HepG2 (cell line): ENCODE data around the gene COL8A2. TPM values are rescaled to one million over a fixed set of nuclear protein-coding genes. Genes with fewer than 3 reads are reported as not detected.

Experiments
- ATAC-seq: fragments of 200-7000 bp; cut with Tn5 transposase; 3 replicates; pipeline ENCODE4 v1.9.1; 2020; ENCODE audit warnings: mild to moderate bottlenecking, moderate library complexity
- BruUV-seq: library from RNA; stranded (reverse); fragments of 400-500 nt; replicated peaks from 2 replicates; lab custom pipeline; 2021; lab: Mats Ljungman, UMichigan
- CTCF ChIA-PET: fragments of 300-600 bp; formaldehyde crosslinking; extraction: SDS; loops from one replicate; lab custom pipeline; 2021; ENCODE audit warnings: low total read pairs, inconsistent platforms, low intra/inter-chr PET ratio; lab: Yijun Ruan, JAX
- POLR2A ChIA-PET: fragments of 350-600 bp; sonication (Branson Sonifier 250); formaldehyde crosslinking; loops from one replicate; lab custom pipeline; 2020; ENCODE audit warnings: antibody characterized with exemption, inconsistent platforms; lab: Yijun Ruan, JAX
- DNase-seq: peaks from one replicate; pipeline ENCODE4 v3.0.0-alpha.2; 2015; ENCODE audit warnings: low spot score
- FAIRE-seq: peaks from 3 replicates; lab custom pipeline; 2011; peaks lifted over from hg19 to GRCh38; lab: Jason Lieb, UNC
- H2AFZ ChIP-seq: one replicate; pipeline ENCODE4 v1.6.1; 2011; ENCODE audit warnings: low read length, inconsistent platforms
- H3K27ac ChIP-seq: fragments of 300-600 bp; 3 replicates; pipeline ENCODE4 v1.8.0; 2011; ENCODE audit warnings: mixed run types, mild to moderate bottlenecking, mixed read lengths, low read length, inconsistent platforms; ENCODE audit not compliant: insufficient read depth; ENCODE audit errors: extremely low read length
- H3K27me3 ChIP-seq, 2 experiments: fragments of 200-600 bp in 1 of 2; 2 replicates in 1 of 2; 3 replicates in 1 of 2; pipeline versions ENCODE4 v1.6.0 to v1.8.0; 2011; ENCODE audit warnings: low read length in 2 of 2, mild to moderate bottlenecking in 2 of 2, moderate library complexity in 2 of 2, inconsistent platforms in 1 of 2; ENCODE audit not compliant: insufficient read depth in 2 of 2, control insufficient read depth in 1 of 2
- H3K36me3 ChIP-seq, 2 experiments: fragments of 200-600 bp in 1 of 2; replicated peaks in 1 of 2; 2 replicates in 1 of 2; 3 replicates in 1 of 2; pipeline versions ENCODE4 v1.5.1 to v1.8.0; 2011; ENCODE audit warnings: low read length in 2 of 2, inconsistent platforms in 1 of 2; ENCODE audit not compliant: insufficient read depth in 2 of 2, control insufficient read depth in 1 of 2
- H3K4me1 ChIP-seq: 2 replicates; pipeline ENCODE4 v1.5.1; 2012; ENCODE audit warnings: low read length, inconsistent platforms; ENCODE audit not compliant: insufficient read depth
- H3K4me2 ChIP-seq: 2 replicates; pipeline ENCODE4 v1.6.0; 2011; ENCODE audit warnings: low read depth, low read length, inconsistent platforms
- H3K4me3 ChIP-seq, 3 experiments: fragments of 200-600 bp in 1 of 3; sonication (generic), shearing (Covaris generic) in 1 of 3; replicated peaks in 1 of 3; 2 replicates each; pipeline ENCODE4 v1.5.1; 2011 to 2016; ENCODE audit warnings: low read length in 3 of 3, inconsistent platforms in 2 of 3, low read depth in 2 of 3, mild to moderate bottlenecking in 2 of 3, control low read depth in 1 of 3, mixed read lengths in 1 of 3; ENCODE audit not compliant: insufficient read depth in 1 of 3
- H3K79me2 ChIP-seq: one replicate; pipeline ENCODE4 v1.6.1; 2011; ENCODE audit warnings: low read length, inconsistent platforms; ENCODE audit not compliant: insufficient read depth
- H3K9ac ChIP-seq: 2 replicates; pipeline ENCODE4 v1.6.0; 2011; ENCODE audit warnings: mild to moderate bottlenecking, low read depth, low read length, inconsistent platforms; ENCODE audit not compliant: insufficient read depth
- H3K9me3 ChIP-seq: 2 replicates; pipeline ENCODE4 v1.5.1; 2012; ENCODE audit warnings: mild to moderate bottlenecking, low read length
- H4K20me1 ChIP-seq: 2 replicates; pipeline ENCODE4 v1.6.0; 2011; ENCODE audit warnings: inconsistent platforms, mild to moderate bottlenecking, low read length, moderate library complexity; ENCODE audit not compliant: insufficient read depth
- ARHGAP35 ChIP-seq: sonication (generic); formaldehyde crosslinking; IDR thresholded peaks from 2 replicates; pipeline ENCODE4 v1.9.0; 2022; ENCODE audit warnings: mild to moderate bottlenecking, inconsistent platforms, moderate library complexity, missing genetic modification reagents, borderline replicate concordance
- CEBPZ ChIP-seq: IDR thresholded peaks from 2 replicates; pipeline ENCODE4 v1.6.1; 2012; ENCODE audit warnings: low read length, improper control_type of control experiment
- DNMT1 ChIP-seq: sonication (generic); formaldehyde crosslinking; IDR thresholded peaks from 2 replicates; pipeline ENCODE4 v1.5.1; 2020; ENCODE audit warnings: mild to moderate bottlenecking, missing genetic modification reagents
- FOXM1 ChIP-seq: sonication (generic); formaldehyde crosslinking; IDR thresholded peaks from 2 replicates; pipeline ENCODE4 v1.5.0; 2020; ENCODE audit warnings: missing genetic modification reagents
- KDM5A ChIP-seq: fragments of 200-600 bp; sonication (generic); IDR thresholded peaks from 2 replicates; pipeline ENCODE4 v1.7.0; 2018; ENCODE audit warnings: antibody characterized with exemption, mild to moderate bottlenecking, low read length, borderline replicate concordance
- MAZ ChIP-seq, 2 experiments: sonication (generic) in 1 of 2; formaldehyde crosslinking in 1 of 2; IDR thresholded peaks; 2 replicates each; pipeline versions ENCODE4 v1.5.0 to v1.6.1; 2012 to 2020; ENCODE audit warnings: low read depth in 2 of 2, mild to moderate bottlenecking in 2 of 2, borderline replicate concordance in 1 of 2, improper control_type of control experiment in 1 of 2, low read length in 1 of 2, missing genetic modification reagents in 1 of 2, moderate library complexity in 1 of 2
- MXD4 ChIP-seq: IDR thresholded peaks from 2 replicates; pipeline ENCODE4 v1.6.1; 2016; ENCODE audit warnings: mild to moderate bottlenecking, missing biosample characterization, missing genetic modification reagents
- NFKB2 ChIP-seq: sonication (generic); formaldehyde crosslinking; IDR thresholded peaks from 2 replicates; pipeline ENCODE4 v1.4.0; 2020; ENCODE audit warnings: missing genetic modification reagents, borderline replicate concordance
- SALL1 ChIP-seq: sonication (generic); formaldehyde crosslinking; IDR thresholded peaks from 2 replicates; pipeline ENCODE4 v1.8.0; 2022; ENCODE audit warnings: mild to moderate bottlenecking, missing genetic modification reagents
- SPEN ChIP-seq: sonication (generic); formaldehyde crosslinking; IDR thresholded peaks from 2 replicates; pipeline ENCODE4 v1.5.1; 2020; ENCODE audit warnings: low read depth, mild to moderate bottlenecking, missing genetic modification reagents
- TCF12 ChIP-seq, 2 experiments: fragments of 450-650 bp in 1 of 2; sonication (generic) in 1 of 2; formaldehyde crosslinking in 1 of 2; IDR thresholded peaks; 2 replicates each; pipeline versions ENCODE4 v1.6.1 to v1.8.0; 2017 to 2022; ENCODE audit warnings: antibody characterized with exemption in 1 of 2, mild to moderate bottlenecking in 1 of 2, missing genetic modification reagents in 1 of 2, moderate library complexity in 1 of 2
- ZFP41 ChIP-seq: sonication (generic); formaldehyde crosslinking; IDR thresholded peaks from 2 replicates; pipeline ENCODE4 v1.4.0; 2020; ENCODE audit warnings: mild to moderate bottlenecking, missing genetic modification reagents, borderline replicate concordance
- ZFYVE20 ChIP-seq: sonication (generic); formaldehyde crosslinking; IDR thresholded peaks from 2 replicates; pipeline ENCODE4 v1.8.0; 2023; ENCODE audit warnings: low read depth, mild to moderate bottlenecking, moderate library complexity, missing genetic modification reagents, borderline replicate concordance
- WGBS: methylation state at CpG from one replicate; pipeline ENCODE4 v1.1.6; 2017; ENCODE audit warnings: low lambda C conversion rate; 5-methylcytosine and 5-hydroxymethylcytosine counted together
- in situ Hi-C: cut with HindIII; loops from 2 replicates; pipeline ENCODE4 v1.10.0; 2017; ENCODE audit warnings: low pct_unique_long_range_greater_than_20kb; ENCODE audit not compliant: extremely low pct_ligation_motif_present
- intact Hi-C: fragments of 100-400 bp; cut with micrococcal nuclease; formaldehyde crosslinking; loops from one replicate; pipeline ENCODE4 v1.10.0; 2022; ENCODE audit not compliant: unreplicated experiment
- polyA plus RNA-seq, 8 experiments: library from polyadenylated mRNA; depleted of rRNA in 3 of 8; stranded (reverse) in 7 of 8; unstranded in 1 of 8; fragments of >200 nt; fragmentation: Illumina TruSeq in 4 of 8; extraction: Trizol in 4 of 8; gene quantifications; 2 replicates each; pipeline versions ENCODE4 v1.2.1 to v1.2.3, GENCODE V29; 2011 to 2016; ENCODE audit warnings: low read depth in 4 of 8, missing spikeins in 1 of 8, mixed read lengths in 1 of 8; ENCODE audit not compliant: insufficient read depth in 1 of 8
- total RNA-seq, 5 experiments: library from RNA; depleted of rRNA; stranded (reverse); fragments of >200 nt; fragmentation: Illumina TruSeq; extraction: Trizol; gene quantifications; 2 replicates each; pipeline ENCODE4 v1.2.3, GENCODE V29; 2016; ENCODE audit warnings: low read depth in 1 of 5
- TF ChIP-seq, protein P1 (sequence below): sonication (generic); formaldehyde crosslinking; IDR thresholded peaks from 2 replicates; pipeline ENCODE4 v1.5.0; 2020; ENCODE audit warnings: mild to moderate bottlenecking, missing genetic modification reagents
- TF ChIP-seq, protein P2 (sequence below): sonication (generic); formaldehyde crosslinking; IDR thresholded peaks from 2 replicates; pipeline ENCODE4 v1.5.0; 2020; ENCODE audit warnings: mild to moderate bottlenecking, missing genetic modification reagents

COL8A2 gene
- total and polyA plus RNA-seq, 2 of the 13 experiments (the other 11 are each of a cell fraction or from before 2014, with no cell fraction given) = 0.13 to 0.24 TPM

DNA sequence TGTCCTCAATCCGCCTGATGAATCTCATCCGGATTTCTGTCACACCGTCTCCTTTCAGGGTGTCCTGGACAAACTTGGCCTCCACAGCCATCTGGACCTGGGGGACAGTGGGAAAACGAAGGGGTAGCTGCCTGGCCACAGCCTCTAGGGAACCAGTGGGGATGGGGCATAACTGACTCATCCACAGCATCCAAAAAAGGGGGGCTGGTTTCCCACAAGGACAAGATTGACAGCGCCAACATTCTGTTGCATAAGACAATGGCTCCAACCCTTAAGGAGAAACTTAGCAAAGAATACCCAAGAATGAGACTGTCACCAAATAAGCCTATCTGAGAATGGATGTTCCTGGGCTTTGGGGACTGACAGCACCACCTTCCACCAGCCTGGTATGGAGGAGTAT is 12.2 kb upstream of the COL8A2 start (continued):
- TF ChIP-seq DNMT1 (CRISPR knock-in tag) (no peak), FOXM1 (CRISPR knock-in tag) (no peak), ZFYVE20 (no peak)
- TF ChIP-seq, protein P1, sequence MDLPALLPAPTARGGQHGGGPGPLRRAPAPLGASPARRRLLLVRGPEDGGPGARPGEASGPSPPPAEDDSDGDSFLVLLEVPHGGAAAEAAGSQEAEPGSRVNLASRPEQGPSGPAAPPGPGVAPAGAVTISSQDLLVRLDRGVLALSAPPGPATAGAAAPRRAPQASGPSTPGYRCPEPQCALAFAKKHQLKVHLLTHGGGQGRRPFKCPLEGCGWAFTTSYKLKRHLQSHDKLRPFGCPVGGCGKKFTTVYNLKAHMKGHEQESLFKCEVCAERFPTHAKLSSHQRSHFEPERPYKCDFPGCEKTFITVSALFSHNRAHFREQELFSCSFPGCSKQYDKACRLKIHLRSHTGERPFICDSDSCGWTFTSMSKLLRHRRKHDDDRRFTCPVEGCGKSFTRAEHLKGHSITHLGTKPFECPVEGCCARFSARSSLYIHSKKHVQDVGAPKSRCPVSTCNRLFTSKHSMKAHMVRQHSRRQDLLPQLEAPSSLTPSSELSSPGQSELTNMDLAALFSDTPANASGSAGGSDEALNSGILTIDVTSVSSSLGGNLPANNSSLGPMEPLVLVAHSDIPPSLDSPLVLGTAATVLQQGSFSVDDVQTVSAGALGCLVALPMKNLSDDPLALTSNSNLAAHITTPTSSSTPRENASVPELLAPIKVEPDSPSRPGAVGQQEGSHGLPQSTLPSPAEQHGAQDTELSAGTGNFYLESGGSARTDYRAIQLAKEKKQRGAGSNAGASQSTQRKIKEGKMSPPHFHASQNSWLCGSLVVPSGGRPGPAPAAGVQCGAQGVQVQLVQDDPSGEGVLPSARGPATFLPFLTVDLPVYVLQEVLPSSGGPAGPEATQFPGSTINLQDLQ (CRISPR knock-in tag) = no peak

DNA sequence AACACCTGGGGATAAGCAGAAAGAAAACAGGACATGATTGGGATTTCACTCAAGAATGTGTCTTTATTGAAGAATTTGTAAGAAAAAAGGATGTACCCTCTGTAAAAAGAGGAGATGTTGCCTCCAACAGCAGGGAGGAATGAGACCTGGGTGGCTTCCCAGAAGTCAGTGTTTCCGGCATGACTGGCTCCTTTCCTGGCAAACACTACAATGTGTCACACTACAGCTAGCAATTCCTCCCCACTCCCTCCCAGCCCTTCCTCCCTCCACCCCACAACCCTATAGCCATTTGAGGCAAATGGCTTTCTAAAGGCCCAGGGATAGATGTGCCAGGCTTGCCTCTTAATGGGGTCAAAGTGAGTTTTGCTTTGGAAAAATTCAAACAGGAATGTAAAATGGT is 11.5 kb upstream of the COL8A2 start:
- no peak overlapping the region for H2AFZ ChIP-seq
- ATAC-seq = no peak
- no peak overlapping the region for H3K27ac ChIP-seq
- no peak overlapping the region for H3K4me2 ChIP-seq
- ChIA-PET CTCF (no interaction called here), POLR2A (no interaction called here)
- 100% methylated on average over 1 of the region's 1 CpG for WGBS
- H3K4me1 ChIP-seq = peaks cover 18% of the 10 kb centered on the region
- FAIRE-seq = no peak
- no peak overlapping the region for H3K9ac ChIP-seq
- intact Hi-C loops (no loop called here), in situ Hi-C loops (no loop called here)
- no peaks in the 10 kb centered on the region for H4K20me1 ChIP-seq
- no peak overlapping the region for H3K4me3 ChIP-seq
- peaks cover 14 to 38% of the 10 kb centered on the region in 2 experiments; a peak in 4 of 5 replicates for H3K36me3 ChIP-seq
- no peaks in the 10 kb centered on the region for H3K27me3 ChIP-seq
- no peaks in the 10 kb centered on the region for H3K9me3 ChIP-seq
- no TSS peak for BruUV-seq
- no peaks in the 10 kb centered on the region for H3K79me2 ChIP-seq
- no peak for DNase-seq
- TF ChIP-seq TCF12 (IDR thresholded peaks at IDR 0.05) = no peak
- no peak for TF ChIP-seq TCF12 (CRISPR knock-in tag; IDR thresholded peaks at IDR 0.05)
- no peak for TF ChIP-seq SALL1 (CRISPR knock-in tag)
- no peak for TF ChIP-seq NFKB2
- TF ChIP-seq ZFP41 (CRISPR knock-in tag) = no peak
- no peak for TF ChIP-seq ARHGAP35 (CRISPR knock-in tag)
- TF ChIP-seq, protein P2, sequence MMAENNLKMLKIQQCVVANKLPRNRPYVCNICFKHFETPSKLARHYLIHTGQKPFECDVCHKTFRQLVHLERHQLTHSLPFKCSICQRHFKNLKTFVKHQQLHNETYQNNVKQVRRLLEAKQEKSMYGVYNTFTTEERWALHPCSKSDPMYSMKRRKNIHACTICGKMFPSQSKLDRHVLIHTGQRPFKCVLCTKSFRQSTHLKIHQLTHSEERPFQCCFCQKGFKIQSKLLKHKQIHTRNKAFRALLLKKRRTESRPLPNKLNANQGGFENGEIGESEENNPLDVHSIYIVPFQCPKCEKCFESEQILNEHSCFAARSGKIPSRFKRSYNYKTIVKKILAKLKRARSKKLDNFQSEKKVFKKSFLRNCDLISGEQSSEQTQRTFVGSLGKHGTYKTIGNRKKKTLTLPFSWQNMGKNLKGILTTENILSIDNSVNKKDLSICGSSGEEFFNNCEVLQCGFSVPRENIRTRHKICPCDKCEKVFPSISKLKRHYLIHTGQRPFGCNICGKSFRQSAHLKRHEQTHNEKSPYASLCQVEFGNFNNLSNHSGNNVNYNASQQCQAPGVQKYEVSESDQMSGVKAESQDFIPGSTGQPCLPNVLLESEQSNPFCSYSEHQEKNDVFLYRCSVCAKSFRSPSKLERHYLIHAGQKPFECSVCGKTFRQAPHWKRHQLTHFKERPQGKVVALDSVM (CRISPR knock-in tag) = no peak
- no peak for TF ChIP-seq MAZ (IDR thresholded peaks at IDR 0.05; ENCODE audit: borderline replicate concordance, low read depth, low read length)
- TF ChIP-seq MAZ (CRISPR knock-in tag; IDR thresholded peaks at IDR 0.05; ENCODE audit: low read depth) = no peak
- TF ChIP-seq KDM5A = no peak
- no peak for TF ChIP-seq CEBPZ
- no peak for TF ChIP-seq SPEN (CRISPR knock-in tag)
- no peak for TF ChIP-seq MXD4
